Astrocyte (in vitro differentiated cells and primary cell): Measurements from ENCODE around the gene RPL39L.

Experiments used
- CTCF ChIP-seq: IDR thresholded peaks from 2 replicates; pipeline ENCODE4 v1.5.1; 2011; ENCODE audit warnings: low read depth, mild to moderate bottlenecking, inconsistent platforms, low read length, moderate library complexity; ENCODE audit not compliant: insufficient read depth
- EZH2 ChIP-seq: IDR thresholded peaks from 2 replicates; pipeline ENCODE4 v1.6.1; 2012; ENCODE audit warnings: mild to moderate bottlenecking, low read length, inconsistent platforms; ENCODE audit not compliant: insufficient read depth

- TF ChIP-seq CTCF (no peak), EZH2 (no peak)
Observed at GRCh38 chr3:187146389-187146788, 7.1 kb upstream of the RPL39L start.
